ENCODE results near the gene OPRD1.
A peak's percentile ranks its signal among the peaks of the same experiment; 100 is the strongest.

Gene OPRD1

DNA sequence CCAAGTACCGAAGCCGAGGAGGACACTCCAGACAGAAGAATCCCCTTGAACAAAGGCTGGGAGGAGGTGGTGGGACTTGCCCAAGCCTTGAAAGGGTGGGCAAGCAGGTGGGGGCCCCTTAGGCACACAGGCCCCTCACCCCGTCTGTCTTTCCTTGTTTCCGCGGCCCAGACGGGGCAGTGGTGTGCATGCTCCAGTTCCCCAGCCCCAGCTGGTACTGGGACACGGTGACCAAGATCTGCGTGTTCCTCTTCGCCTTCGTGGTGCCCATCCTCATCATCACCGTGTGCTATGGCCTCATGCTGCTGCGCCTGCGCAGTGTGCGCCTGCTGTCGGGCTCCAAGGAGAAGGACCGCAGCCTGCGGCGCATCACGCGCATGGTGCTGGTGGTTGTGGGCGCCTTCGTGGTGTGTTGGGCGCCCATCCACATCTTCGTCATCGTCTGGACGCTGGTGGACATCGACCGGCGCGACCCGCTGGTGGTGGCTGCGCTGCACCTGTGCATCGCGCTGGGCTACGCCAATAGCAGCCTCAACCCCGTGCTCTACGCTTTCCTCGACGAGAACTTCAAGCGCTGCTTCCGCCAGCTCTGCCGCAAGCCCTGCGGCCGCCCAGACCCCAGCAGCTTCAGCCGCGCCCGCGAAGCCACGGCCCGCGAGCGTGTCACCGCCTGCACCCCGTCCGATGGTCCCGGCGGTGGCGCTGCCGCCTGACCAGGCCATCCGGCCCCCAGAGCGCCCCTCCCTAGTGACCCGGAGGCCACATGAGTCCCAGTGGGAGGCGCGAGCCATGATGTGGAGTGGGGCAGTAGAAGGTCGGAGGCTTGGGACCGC lies 50.8 kb downstream of the OPRD1 start:
- TF ChIP-seq, protein P1, sequence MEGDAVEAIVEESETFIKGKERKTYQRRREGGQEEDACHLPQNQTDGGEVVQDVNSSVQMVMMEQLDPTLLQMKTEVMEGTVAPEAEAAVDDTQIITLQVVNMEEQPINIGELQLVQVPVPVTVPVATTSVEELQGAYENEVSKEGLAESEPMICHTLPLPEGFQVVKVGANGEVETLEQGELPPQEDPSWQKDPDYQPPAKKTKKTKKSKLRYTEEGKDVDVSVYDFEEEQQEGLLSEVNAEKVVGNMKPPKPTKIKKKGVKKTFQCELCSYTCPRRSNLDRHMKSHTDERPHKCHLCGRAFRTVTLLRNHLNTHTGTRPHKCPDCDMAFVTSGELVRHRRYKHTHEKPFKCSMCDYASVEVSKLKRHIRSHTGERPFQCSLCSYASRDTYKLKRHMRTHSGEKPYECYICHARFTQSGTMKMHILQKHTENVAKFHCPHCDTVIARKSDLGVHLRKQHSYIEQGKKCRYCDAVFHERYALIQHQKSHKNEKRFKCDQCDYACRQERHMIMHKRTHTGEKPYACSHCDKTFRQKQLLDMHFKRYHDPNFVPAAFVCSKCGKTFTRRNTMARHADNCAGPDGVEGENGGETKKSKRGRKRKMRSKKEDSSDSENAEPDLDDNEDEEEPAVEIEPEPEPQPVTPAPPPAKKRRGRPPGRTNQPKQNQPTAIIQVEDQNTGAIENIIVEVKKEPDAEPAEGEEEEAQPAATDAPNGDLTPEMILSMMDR (IDR thresholded peaks at IDR 0.05) = no peak

DNA sequence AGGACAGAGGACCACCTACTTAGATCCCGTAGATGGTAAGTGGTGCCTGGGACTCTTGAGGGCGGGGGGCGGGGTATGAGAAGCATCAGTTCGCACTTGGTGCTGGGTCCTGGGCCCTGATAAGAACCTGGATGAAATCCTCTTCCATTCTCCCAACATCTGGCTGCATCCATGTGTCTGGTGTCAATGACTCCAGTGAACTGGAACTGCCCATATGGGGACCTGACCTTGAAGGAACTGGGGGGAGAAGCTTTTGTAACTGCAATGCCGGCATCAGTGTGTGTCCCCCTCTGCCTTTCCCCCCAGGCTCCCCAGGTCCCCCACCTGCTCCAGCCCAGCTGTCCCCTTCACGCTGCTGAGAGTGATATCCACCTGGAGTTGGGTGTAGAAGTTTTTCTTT lies 52.7 kb downstream of the OPRD1 start:
- TF ChIP-seq, protein P1 (IDR thresholded peaks at IDR 0.05) = no peak

DNA sequence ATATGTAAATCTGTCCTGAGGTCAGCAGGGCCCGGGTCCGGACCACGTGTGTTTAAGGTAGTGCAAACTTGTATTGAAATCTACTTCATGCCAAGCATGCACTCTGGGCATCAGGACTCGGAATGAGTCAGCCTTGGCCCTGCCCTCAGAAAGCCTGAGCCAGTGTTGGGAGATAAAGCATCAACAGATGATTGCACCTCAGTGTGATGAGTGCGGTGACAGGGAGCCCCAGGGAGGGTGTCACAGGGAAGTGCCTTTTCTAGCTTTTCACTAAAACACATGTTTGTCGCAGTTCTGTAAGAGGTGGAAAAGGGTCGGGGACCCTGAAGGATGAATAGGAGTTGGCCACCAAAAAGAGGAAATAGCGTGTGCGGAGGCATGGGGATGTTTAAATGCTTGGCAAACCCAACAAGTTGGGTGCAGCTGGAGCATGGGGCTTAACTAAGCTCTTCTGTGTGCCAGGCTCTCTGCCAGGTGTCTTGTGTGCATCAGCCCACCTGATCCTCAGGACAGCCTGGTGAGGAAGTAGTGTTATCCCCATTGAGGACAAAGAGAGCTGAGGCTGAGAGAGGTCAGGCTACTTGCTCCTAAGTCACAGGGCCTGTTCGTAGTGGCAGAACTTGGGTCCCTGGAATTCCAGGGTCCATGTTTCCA lies 54.2 kb downstream of the OPRD1 start:
- TF ChIP-seq, protein P1 (IDR thresholded peaks at IDR 0.05) = no peak

DNA sequence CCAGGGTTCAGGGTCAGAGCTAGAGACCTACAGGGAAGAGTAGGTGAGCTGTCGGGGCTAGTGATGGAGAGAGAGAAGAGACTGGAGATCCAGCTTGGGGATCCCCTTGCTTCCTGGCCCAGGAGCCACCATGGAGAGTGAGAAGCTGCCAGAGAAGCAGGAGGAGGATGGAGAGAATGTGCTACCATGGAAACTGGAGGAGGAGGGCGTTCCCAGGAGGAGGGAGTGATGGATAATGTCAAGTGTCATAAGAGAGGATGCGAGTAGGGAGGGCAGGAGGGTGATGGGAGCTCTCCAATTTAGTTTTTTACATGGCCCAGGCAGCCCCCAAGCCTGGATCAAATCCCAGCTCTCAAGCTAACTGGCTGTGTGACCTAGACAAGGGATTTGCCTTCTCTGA lies 55.9 kb downstream of the OPRD1 start:
- TF ChIP-seq, protein P1 (IDR thresholded peaks at IDR 0.05) = no peak

DNA sequence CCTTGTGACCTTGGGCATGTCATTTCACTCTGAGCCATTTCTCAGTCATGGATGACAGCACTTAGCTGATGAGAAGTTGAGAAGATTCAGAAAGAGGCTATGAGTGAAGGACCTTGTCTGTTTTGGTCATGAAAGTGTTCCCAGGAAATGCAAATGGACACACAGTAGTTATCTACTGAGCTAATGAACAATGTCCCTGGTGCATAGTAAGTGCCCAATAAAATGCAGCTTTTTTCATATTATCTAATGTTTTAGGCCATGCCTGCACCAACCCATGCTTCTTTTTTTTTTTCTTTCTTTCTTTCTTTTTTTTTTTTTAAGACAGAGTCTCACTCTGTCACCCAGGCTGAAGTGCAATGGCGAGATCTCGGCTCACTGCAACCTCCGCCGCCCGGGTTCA lies 58.0 kb downstream of the OPRD1 start:
- TF ChIP-seq, protein P1 (IDR thresholded peaks at IDR 0.05) = no peak

DNA sequence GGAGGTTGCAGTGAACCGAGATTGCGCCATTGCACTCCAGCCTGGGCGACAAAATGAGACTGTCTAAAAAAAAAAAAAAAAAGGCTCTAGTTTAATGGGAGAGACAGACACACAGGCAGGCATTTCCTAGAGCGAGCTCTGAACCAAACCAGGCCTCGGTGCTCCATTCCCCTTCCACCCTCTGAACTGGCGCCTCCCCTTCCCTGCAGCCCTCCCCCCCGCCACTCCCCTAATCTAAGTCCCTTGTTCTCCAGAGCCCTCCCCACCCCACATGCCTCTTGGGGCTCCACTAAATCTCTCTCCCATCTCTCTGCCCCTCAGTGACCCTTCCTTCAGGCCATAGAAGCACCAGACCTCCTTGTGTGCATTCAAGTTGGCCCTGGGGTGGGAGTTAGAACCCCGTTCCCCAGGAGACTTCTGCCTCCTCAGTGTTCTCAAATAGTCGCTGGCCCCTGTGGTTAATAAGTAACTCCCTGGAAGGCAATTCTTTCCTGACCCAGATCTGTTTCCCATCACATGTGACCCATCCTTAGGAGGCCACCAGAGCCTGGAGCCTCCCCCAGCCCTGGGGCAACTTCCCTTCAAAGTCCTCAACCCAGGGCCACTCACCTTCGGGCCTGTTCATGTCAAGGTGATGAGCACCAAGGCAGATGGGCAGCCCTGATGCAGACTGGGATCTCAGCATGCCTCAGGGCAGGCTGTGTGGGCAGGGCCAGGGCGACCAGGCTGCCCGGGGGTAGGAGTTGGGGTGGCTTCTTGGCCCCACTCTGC lies 59.8 kb downstream of the OPRD1 start:
- TF ChIP-seq, protein P1 (IDR thresholded peaks at IDR 0.05) = no peak

DNA sequence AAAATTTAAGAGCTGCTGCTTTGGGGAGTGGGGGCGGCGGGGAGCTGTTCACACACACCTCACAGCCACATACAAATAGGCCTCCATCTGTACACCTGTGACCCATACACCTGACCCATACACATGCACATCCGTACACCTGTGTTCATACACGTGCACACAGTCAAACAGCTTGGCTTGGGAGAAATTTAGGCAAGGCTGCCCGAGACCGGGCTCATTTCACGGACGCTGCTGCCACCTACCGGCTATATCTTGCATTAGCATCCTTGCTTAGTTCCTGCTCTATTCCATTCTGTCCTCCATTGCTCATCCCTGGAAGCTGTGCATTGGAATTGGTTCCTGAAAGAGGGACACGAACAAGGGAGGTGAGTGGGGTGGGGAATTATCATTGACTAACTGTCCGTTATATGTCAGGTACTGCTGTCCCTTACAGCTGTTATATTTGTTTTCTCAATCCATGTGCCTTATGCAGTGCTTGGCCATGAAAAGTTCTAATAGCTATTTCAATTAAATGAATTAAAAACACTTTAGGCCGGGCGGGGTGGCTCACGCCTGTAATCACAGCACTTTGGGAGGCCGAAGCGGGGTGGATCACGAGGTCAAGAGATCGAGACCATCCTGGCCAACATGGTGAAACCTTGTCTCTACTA lies 65.3 kb downstream of the OPRD1 start:
- TF ChIP-seq, protein P1 (IDR thresholded peaks at IDR 0.05) = peak; percentile 88

All from LNCAP (cell line).